ENCODE results near the gene INPPL1. TPM values are rescaled to one million over a fixed set of nuclear protein-coding genes. Genes with fewer than 3 reads are reported as not detected.

Gene INPPL1
- total RNA-seq, 1 experiment from 2014 or later: 203 TPM

DNA sequence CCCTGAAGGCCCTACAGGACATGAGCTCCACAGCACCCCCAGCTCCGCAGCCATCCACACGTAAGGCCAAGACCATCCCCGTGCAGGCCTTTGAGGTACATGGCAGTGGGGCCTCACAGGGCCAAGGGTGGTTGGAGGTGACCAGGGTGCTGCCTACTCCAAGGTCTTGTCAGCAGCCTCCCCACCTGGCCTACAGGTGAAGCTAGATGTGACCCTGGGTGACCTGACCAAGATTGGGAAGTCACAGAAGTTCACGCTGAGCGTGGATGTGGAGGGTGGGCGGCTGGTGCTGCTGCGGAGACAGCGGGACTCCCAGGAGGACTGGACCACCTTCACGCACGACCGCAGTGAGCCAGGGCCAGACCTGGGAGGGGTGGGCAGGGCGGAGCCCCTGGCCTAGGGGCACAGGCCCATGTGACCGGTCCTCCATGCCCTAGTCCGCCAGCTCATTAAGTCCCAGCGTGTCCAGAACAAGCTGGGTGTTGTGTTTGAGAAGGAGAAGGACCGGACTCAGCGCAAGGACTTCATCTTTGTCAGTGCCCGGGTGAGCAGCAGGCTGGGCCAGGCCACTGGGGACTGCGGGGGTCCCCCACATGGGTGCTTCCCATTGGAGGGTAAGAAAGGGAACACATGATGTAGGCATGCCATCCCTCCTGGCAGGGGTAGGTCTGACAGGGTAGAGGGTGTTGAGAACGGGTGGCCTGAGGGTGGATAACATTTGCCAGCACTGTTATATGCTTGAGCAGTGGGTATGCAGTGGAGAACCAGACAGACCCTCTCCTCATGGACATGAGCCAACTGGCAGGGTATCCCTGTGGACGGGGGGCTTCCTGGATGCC lies 5.6 kb downstream of the INPPL1 start:
- Mint-ChIP-seq H3K27ac (ENCODE audit: unreplicated experiment) (no peak overlapping the region), H3K4me1 (ENCODE audit: low read depth, unreplicated experiment) (peaks cover 10% of the 10 kb centered on the region), H3K9me3 (ENCODE audit: low read depth, unreplicated experiment) (no peaks in the 10 kb centered on the region), H3K36me3 (ENCODE audit: insufficient read depth, unreplicated experiment) (peaks cover 47% of the 10 kb centered on the region), H3K27me3 (ENCODE audit: unreplicated experiment) (no peaks in the 10 kb centered on the region), H3K4me3 (ENCODE audit: low read depth, unreplicated experiment) (no peak overlapping the region)
- CTCF ChIA-PET: no interaction called here
- no TSS peak for BruUV-seq (replicated peaks)
- intact Hi-C loops (cut with micrococcal nuclease; ENCODE audit: unreplicated experiment): loop anchor here (10.0 kb wide), 1 partner anchor 185 kb away; no protein-coding TSS in a partner anchor
- no peak for DNase-seq
- TF ChIP-seq, protein P1, sequence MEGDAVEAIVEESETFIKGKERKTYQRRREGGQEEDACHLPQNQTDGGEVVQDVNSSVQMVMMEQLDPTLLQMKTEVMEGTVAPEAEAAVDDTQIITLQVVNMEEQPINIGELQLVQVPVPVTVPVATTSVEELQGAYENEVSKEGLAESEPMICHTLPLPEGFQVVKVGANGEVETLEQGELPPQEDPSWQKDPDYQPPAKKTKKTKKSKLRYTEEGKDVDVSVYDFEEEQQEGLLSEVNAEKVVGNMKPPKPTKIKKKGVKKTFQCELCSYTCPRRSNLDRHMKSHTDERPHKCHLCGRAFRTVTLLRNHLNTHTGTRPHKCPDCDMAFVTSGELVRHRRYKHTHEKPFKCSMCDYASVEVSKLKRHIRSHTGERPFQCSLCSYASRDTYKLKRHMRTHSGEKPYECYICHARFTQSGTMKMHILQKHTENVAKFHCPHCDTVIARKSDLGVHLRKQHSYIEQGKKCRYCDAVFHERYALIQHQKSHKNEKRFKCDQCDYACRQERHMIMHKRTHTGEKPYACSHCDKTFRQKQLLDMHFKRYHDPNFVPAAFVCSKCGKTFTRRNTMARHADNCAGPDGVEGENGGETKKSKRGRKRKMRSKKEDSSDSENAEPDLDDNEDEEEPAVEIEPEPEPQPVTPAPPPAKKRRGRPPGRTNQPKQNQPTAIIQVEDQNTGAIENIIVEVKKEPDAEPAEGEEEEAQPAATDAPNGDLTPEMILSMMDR (IDR thresholded peaks at IDR 0.05; ENCODE audit: unreplicated experiment): no peak

GRCh38 chr11:72230764-72231365 lies 6.3 kb downstream of the INPPL1 start:
- CTCF ChIA-PET: no interaction called here
- Mint-ChIP-seq H3K4me1 (ENCODE audit: low read depth, unreplicated experiment) (peaks cover 3% of the 10 kb centered on the region), H3K9me3 (ENCODE audit: low read depth, unreplicated experiment) (no peaks in the 10 kb centered on the region), H3K4me3 (ENCODE audit: low read depth, unreplicated experiment) (no peak overlapping the region), H3K36me3 (ENCODE audit: insufficient read depth, unreplicated experiment) (peaks cover 40% of the 10 kb centered on the region), H3K27ac (ENCODE audit: unreplicated experiment) (no peak overlapping the region), H3K27me3 (ENCODE audit: unreplicated experiment) (no peaks in the 10 kb centered on the region)
- BruUV-seq (replicated peaks): no TSS peak
- TF ChIP-seq, protein P1 (IDR thresholded peaks at IDR 0.05; ENCODE audit: unreplicated experiment): no peak
- no peak for DNase-seq
- intact Hi-C loops (cut with micrococcal nuclease; ENCODE audit: unreplicated experiment): no loop called here

- no TSS peak for BruUV-seq (replicated peaks)
- intact Hi-C loops (cut with micrococcal nuclease; ENCODE audit: unreplicated experiment): no loop called here
- DNase-seq: no peak
- Mint-ChIP-seq H3K36me3 (ENCODE audit: insufficient read depth, unreplicated experiment) (peaks cover 41% of the 10 kb centered on the region), H3K9me3 (ENCODE audit: low read depth, unreplicated experiment) (no peaks in the 10 kb centered on the region), H3K27me3 (ENCODE audit: unreplicated experiment) (no peaks in the 10 kb centered on the region), H3K4me3 (ENCODE audit: low read depth, unreplicated experiment) (no peak overlapping the region), H3K27ac (ENCODE audit: unreplicated experiment) (no peak overlapping the region), H3K4me1 (ENCODE audit: low read depth, unreplicated experiment) (no peaks in the 10 kb centered on the region)
- TF ChIP-seq, protein P1 (IDR thresholded peaks at IDR 0.05; ENCODE audit: unreplicated experiment): no peak
- CTCF ChIA-PET: no interaction called here
Measured at GRCh38 chr11:72231396-72232259, 7.1 kb downstream of the INPPL1 start.

- Mint-ChIP-seq H3K27ac (ENCODE audit: unreplicated experiment) (no peak overlapping the region), H3K4me3 (ENCODE audit: low read depth, unreplicated experiment) (no peak overlapping the region), H3K4me1 (ENCODE audit: low read depth, unreplicated experiment) (no peaks in the 10 kb centered on the region), H3K9me3 (ENCODE audit: low read depth, unreplicated experiment) (no peaks in the 10 kb centered on the region), H3K36me3 (ENCODE audit: insufficient read depth, unreplicated experiment) (peaks cover 48% of the 10 kb centered on the region), H3K27me3 (ENCODE audit: unreplicated experiment) (no peaks in the 10 kb centered on the region)
- CTCF ChIA-PET: no interaction called here
- TF ChIP-seq, protein P1 (IDR thresholded peaks at IDR 0.05; ENCODE audit: unreplicated experiment): no peak
- intact Hi-C loops (cut with micrococcal nuclease; ENCODE audit: unreplicated experiment): no loop called here
- DNase-seq: no peak
- no TSS peak for BruUV-seq (replicated peaks)
Measured at GRCh38 chr11:72232260-72233055, 7.9 kb downstream of the INPPL1 start.
